DMS53 treated with DMSO at 0.1 percent for 48 hours (cell line): ENCODE measurements around the gene ITPA.
"Not testable (repeated sequence)": the region's sequence is repeated elsewhere in the genome, so short reads cannot be mapped to it uniquely, and the experiment has no call there.

Experiments used
- DNase-seq: peaks from one replicate; lab custom pipeline; 2025; ENCODE audit not compliant: unreplicated experiment; lab: John Stamatoyannopoulos, UW

The ITPA gene

DNA sequence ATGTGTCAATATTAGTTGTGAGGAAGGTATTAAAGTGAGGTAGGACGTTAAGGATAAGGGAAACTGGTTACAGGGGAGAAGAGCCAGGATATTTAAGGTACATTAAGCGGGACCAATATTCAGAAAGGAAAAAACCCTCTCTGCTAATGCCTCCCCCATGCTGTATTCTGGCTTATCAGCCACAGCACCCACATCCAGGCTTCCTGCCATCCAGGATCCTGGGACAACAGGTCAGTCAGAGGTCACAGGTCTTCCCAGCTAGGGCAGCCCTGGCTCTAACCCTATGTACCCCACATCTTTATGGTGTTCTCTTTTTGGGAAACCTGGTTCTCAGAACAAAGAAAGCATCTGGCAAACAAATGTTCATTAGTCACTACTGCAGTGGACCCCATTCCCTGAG, 10.1 kb upstream of the ITPA start:
- DNase-seq = no peak

DNA sequence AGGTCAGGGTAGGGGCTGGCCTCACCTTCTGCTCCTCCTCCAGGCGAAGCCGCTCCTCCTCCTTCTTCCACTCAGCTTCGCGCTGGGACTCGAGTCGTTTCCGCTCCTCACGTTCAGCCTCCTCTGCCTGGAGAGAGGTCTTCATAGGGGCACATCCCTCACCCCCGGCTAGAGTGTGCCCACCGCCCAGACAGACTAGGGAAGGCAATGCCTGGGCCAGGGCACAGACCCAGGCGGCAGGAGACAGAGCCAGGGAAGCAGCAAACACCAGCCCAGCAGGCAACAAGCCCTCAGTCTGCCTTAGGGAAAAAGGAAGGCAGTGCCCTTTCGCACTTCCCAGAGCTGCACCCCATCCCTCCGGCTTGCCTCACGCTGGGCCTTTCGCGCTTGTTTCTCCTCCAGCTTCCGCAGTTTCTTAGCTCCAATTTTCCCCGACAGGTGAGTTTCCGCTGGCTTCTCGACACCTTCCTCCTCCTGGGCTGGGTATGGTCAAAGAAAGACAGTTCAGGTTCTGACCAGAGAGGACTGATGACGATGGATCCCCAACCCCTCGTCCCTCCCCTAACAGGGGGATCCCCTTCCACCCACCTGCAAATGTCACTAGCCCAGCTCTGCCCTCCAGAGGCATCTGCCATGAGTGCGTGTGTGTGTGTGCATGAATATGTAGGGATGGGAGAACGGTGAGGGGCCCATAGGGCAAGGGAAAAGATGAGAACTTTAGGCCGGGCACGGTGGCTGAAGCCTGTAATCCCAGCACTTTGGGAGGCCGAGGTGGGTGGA, 9.1 kb upstream of the ITPA start:
- DNase-seq = no peak

DNA sequence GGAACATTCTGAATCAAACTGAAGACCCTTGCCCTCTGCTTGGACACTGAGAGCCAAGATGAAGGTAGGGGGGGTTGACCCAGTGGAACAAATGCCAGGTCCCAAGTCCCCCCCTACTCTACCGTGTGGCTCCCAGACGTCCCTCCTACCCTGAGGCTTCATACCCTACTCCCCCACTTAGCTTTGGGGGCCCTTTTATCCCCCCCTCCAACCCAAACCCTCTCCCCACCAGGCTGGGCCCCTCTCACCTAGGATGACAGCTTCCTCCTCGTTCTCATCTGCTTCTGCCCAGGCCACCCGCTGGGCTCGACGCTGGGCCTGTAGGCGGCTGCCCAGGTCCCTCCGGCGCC, 6.4 kb upstream of the ITPA start:
- DNase-seq = no peak

DNA sequence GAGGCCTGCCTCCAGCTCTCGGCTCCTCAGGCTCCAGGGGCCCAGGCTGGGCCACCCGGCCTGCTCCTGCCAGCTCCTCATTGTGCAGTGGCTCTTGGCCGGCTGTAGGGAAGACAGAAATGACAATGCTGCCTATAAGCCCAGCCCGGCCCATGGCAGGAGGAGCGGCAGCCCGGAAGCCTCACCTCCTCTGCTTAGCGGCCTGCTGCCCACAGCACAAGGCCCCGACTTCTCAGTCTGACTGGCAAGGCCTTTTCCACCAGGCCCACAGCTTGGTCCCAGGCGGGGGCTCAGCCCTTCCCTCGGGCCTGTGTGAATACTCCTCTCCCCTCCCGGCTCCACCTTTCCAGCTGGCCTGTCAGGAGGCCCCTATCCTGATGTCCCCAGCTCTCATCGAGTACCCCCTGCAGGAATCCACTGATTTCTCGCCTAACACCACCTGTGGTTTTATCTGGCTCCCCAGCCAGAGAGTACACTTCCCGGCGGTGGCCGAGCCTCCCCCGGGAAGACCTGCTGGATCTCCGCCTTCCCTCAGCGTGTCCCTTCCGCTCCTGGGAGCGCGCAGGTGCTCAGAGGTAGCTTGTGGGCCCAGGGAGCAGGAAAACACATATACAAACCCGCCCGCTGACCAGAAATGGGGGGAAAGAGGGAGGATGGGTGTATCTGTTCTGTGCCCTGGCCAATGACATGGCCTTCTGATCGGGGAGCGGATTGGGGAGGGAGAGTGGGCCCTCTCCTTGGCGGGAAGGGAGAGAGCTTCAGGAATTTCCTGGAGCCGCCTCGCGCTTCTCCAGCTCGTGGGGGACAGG, 5.8 kb upstream of the ITPA start:
- peak; percentile 56 for DNase-seq

DNA sequence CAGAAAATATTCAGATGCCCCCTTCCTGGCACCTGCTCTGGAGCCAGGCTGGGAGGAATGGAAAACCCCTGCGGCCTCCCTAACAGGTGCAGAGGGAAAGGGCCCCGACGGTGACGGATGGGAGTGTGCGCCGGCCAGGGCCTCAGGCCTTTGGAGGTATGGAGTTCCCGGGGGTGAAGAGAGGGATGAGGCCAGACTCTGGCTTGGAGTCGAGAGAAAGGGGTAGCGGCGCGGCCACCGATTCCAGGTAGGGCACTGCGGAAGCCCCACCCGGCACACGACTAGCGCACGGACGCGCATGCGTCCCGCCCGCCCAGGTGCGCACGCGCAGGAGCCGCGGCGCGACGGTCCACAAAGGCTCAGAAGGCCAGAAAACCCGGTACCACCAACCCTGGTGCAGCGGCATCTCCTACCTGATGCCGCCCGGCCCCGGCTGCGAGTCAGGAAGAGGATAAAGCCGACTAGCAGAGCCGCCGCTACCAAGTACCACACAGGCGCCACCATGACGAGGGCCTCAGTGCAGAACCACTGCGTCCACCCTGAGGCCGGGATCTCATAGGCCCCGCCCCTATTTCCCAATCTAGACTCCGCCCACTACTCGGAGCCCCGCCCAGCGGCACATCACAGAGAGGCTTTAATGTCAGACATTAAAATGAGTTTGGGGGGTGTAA, 5.0 kb upstream of the ITPA start, which contains the start of gene DDRGK1:
Gene DDRGK1, minus strand, starts transcription at position 559 of the 671 bp plus-strand sequence. Its CDS starts 55 bp downstream, at position 504.
- DNase-seq = peak; percentile 89

DNA sequence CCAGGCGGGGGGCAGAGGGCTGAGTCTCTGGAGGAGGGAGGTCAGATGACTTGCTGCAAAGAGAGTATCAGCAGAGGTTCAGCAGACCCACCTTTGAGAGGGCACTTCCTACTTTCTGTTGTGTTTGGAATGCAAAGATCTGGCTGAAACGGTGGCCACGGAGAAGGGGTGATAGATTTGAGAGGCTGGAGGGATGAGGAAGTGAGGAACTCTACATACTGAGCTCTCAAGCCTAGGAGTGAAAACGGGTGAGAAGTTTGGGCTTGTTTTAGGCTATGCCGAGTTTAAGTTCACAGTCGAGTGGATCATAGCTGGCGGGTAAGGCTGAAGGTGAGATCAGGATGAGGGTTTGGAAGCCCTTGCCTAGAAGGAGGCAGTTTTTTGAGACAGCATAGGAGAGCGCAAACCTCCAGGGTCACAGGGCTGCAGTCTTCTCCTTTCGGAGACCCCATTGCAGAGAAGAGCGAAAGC, 477 bp upstream of the ITPA start:
- peak; percentile 22 for DNase-seq

DNA sequence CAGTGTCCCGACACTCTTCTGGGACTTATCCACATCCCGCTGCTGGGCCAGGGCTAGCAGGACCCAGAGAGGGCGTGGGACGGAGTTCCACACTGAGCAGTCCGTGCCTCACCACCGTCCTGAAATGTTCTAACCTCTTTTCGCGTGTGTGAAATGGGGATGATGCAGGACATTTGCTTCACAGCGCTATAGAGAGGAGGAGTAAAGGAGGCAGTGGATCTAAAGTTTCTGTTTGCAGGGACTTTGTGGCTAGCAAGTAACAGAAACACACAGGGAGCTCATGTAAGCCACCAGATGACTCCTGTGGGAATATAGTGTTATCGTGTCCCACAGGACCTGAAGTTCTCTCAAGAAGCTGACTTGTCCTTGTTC, 634 bp downstream of the ITPA start:
- DNase-seq = no peak

DNA sequence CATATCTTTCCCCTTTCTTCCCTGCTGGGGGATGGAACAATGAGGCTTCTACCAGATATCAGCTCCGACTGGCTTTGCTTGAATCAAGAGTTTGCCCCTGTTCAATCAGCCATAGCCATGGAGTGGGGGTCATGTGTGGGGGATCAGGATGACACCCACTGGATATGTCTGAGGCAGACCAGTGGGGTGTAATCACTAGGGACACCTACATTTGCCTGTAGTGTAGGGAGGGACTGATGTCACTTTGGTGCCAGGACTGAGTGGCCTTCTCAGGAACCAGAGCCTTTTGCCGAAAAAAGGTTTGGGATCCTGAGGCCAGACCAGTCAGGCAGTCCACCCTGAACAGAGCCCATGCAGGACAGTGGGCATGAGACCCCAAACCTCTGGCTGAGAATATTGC, 1.0 kb downstream of the ITPA start:
- no peak for DNase-seq

DNA sequence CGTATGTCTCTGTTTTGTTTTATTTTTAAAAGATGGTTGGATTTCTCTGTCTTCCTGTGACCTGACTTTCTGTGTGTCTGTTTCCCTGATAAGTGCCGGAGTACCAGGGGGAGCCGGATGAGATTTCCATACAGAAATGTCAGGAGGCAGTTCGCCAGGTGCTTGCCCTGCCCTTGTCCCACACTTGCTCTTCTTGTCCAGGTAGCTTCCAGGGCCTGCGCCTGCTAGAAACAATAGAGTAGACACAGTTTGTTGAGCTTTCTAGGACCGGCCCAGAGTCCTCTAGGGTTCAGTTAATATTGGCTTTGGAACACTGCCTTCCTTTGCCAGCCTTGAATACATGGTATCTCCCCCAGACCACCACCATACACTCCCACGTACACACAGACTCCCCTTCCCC, 3.9 kb downstream of the ITPA start:
- no peak for DNase-seq

DNA sequence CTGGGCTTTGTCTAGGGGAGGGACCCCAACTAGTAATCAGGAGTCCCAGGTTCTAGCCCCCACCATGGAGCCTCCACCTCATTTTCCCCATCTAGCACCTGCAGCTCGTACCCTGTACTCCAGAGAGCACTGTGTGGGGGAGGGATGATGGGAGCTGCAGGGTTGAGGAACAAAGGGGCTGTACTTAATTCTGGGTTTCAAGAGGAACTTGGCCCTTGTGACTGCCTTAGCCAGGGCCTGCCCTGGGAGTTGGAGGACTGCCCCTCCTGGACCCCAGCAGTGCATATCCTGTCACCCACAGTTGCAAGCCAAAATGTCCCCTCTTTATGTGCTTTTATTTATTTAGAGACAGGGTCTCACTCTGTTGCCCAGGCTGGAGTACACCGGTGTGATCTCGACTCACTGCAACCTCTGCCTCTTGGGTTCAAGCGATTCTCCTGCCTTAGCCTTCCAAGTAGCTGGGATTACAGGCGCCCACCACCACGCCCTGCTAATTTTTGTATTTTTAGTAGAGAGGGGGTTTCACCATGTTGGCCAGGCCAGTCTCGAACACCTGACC, 6.1 kb downstream of the ITPA start:
- DNase-seq = not testable (repeated sequence)

DNA sequence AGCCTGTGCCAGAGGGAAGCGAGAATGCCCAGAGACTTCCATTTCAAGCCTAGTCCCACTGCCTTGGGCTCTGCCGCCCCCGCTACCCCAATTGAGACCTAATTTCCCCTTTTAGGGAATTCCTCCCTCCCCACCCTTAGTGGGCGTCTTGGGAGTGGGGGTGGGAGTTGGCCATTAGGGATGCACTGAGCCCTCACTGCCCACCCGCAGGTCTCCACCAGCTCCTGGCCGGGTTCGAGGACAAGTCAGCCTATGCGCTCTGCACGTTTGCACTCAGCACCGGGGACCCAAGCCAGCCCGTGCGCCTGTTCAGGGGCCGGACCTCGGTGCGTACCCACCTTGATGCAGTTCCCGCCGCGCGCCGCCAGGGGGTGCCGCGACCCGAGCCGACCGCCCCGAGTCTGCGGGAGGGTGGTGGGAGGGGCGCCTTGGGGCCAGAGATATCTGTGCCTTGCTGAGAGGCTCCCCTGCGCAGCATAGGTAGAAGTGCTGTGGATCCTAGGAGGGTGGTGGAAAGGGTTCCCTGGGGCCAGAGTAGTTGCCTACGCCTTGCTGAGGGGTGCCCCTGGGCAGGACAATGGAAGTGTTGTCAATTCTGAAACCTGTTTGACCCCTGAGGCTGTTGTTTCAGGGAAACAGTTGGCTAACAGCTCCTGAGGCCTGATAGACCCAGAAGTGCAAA, 9.2 kb downstream of the ITPA start:
- peak; percentile 49 for DNase-seq

DNA sequence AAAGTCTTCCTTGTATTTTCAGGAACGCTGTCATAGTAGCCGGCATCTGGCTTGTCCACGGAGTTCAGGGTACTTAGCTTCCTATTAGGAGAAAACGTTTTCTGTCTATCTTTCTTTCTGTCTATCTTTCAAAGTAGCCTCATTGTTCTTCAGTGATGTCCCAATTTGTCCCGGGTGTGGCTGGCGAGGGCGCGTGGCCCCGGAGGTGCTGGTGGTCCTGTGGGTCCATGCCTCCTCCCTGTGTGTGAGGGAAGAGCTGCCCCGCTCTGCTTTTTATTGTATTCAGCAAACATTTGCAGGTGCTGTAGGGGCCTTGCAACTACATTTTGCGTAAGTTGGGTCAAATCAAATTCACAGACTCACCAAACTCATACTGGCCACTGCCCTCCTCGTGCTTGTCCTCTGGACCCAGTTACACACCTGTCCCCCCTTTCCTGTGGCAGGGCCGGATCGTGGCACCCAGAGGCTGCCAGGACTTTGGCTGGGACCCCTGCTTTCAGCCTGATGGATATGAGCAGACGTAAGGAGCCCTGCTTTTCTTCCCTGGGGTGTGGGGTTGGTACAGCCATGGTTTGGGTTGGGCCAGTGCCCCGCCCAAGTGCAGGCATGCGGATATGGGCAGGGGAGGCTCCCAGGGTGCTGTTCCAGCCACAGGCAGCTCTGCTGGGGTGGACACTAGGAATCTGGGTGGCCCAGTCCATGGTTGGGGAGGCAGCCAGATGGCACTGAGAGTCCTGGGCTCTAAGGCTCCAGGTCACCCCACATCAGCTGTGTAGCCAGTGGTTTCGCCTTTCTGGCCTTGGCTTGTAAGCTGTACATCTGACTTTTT, 12.3 kb downstream of the ITPA start:
- peak; percentile 49 for DNase-seq

DNA sequence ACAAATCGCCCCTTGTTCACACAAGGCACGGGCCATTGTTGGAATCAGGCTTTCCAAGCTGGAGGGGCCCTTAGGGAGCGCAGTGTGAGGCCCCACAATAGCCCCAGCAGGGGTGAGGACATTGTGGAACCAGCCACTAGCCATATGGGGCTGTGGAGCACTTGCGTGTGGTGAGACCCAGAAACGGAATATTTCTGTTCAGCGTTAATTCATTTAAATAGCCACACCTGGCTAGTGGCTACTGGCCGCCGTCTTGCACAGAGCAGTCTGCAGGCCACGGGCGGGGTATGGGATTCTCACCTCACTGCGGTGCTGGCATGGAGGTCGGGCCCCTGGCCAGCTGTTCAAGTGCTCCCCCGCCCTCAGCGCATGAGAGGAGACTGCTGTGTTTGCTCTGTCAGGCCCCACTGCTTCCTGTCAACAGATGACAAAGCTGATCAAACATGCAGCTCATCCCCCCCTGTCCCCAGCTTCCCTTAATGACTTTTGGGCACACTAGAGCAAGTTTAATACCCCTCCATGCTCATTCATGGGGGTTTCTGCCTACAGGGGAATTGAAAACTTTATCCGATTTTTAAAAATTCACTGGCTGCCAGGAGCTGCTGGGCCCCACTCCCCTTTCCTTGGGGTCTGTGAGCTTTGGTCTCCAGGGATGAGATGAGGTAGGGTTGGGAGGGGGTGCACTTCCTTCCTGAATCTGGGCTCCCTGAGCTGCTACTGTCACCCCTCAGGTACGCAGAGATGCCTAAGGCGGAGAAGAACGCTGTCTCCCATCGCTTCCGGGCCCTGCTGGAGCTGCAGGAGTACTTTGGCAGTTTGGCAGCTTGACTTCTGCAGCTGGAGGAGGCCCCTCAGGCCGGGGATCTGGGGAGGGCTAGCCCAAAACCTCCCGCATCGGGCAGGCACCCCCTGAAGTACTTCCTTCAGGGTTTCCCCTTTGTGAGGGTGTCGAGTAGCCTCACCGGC, 13.6 kb downstream of the ITPA start:
- peak; percentile 99 for DNase-seq

DNA sequence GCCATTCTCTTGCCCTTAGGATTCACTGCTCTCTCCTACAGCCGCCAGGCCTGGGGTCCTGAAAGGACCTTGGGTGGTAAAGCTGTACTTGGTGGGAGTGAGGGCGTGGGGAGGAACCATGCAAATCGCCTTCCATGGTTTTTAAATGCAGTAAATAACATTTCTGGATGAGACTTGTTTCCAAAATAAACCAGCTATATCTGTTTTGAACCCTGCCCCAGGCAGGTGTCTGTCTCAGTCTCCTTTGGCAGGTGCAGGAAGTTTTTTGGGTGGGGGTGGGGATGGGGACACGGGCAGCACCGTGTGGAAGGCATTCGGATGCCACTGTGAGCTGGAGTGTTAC, 14.3 kb downstream of the ITPA start:
- no peak for DNase-seq

DNA sequence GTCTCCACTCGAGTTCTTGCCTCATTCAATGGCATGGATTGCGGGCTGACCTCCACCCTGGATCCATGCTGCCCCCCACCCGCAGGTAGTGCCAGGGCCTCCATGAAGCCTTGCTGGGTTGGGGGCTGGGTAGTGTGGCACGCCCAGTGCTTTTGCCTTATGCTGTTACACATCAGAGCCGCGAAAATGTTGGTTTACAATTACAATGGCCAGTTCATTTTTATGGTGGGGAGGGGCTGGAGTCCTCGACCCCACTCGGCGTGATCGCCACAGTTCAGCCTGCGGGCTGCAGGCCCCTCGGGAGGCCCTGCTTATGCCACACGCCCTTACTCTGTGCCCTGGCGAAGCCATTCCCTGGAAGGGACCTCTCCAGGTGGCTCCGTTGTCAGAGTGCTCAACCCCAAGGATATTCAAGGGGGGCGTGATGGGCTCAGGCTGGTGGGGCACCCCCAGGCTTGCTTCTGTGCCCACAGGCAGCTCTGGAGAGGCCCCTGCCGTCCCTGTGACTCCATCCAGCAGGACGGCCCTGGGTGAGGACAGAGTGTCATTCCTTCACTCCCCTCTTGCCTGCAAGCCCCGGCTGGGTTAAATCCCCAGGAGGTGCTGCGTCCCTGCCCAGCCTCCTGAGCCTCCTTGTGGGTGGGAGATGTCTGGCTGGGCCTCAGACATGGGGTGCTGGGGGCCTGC, 14.8 kb downstream of the ITPA start:
- no peak for DNase-seq

DNA sequence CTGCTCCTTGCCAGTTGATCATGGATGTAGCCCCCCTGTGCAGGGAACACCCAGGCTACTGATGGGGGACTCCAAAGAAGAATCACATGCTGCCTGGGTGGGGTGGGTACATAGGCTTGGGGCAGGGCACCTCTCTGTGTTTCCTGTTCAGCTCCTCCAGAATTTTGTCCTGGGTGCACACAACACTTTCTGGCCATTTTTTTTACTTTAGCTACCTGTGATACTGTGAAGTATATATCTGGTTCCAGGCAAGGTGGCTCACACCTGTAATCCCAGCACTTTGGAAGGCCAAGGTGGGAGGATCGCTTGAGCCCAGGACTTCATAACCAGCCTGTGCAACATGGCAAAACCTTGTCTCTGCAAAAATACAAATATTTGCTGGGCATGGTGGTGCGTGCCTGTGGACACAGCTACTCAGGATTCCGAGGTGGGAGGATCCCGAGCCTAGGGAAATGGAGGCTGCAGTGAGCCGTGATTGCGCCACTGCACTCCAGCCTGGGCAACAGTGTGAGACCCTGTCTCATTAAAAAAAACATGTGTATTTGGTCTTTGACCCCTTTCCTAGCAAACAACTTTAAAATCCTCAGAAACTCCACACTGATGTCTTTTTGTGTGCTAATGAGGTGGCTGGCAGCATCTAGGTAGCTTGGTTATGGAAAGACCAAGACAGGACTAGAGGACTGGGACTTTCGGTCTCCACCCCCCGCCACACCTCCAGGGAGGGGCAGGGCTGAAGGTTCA, 15.6 kb downstream of the ITPA start:
- no peak for DNase-seq

DNA sequence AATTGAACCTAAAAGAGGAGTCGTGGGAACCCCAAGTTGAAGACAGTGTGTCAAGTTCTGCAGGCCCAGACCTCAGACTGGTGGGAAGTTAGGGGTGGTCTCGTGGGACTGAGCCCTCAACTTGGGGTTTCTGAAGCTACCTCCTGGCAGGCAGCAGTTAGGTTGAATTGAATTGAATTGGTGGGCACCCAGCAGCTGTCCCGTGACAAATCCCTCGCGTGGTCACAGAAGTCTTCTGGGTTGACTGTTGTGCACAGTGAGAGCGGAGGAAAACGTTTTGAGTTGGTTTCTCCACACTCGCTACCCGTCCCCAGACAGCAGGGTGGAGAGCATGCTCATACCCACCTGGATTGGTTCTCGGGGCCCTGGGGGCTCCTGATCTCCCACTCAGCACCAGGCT, 16.8 kb downstream of the ITPA start:
- DNase-seq = no peak

DNA sequence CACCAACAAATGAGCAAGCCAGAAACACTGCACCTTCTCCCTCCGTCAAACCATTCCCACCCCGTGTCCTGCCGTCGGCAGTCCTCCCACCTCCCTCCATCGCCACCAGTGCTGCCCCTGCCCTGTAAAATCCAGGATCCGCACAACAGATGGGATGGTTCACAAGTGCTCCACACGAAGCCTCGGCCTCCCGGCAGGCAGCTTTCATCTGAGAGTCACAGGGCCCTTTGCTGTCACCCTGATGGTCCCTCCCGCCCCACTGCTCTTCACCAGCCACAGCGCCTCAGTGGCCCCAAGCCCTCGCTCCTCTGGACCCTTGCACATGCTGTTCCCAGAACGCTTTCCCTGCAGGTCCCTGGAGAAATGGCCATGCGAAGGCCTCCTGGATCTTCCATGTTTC, 17.6 kb downstream of the ITPA start:
- no peak for DNase-seq
